Measurements from ENCODE around the gene GGCT.

Gene GGCT

DNA sequence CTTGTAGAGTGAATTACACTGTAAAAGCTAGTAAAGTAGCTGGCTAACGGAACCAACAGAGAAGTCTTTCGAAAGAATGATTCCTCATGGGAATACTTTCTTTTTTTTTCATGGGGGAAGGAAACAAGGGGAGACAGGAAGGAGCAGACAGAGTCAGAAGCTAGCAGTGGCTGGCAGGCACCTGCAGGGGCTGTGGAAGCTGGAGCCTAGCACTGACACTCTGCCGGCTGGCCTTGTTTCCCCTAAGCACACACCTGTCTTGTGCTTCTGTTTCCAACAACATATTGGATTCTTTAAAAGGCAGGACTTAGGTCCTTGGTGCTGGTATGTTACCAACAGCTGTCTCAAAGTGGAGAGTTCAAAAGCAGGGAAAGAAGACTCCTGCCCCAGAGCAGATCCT, 50.7 kb downstream of the GGCT start:
- TF ChIP-seq CTCF (IDR thresholded peaks at IDR 0.05; ENCODE audit: insufficient read depth, low read length, poor library complexity, severe bottlenecking) (no peak), EZH2phosphoT487 (conservative IDR thresholded peaks at IDR 0.05; ENCODE audit: low read length) (no peak)
- Histone ChIP-seq H3K9me2 (replicated peaks; ENCODE audit: insufficient read depth, low read length) (no peaks in the 10 kb centered on the region), H3K9me3 (ENCODE audit: insufficient read depth, low read length) (no peaks in the 10 kb centered on the region), H3K27me3 (ENCODE audit: low read length) (no peaks in the 10 kb centered on the region), H3K4me2 (ENCODE audit: low read depth, low read length, poor library complexity, severe bottlenecking) (no peak overlapping the region), H2AFZ (ENCODE audit: low read depth, low read length, severe bottlenecking) (no peak overlapping the region), H3K79me2 (ENCODE audit: insufficient read depth, low read length) (no peaks in the 10 kb centered on the region), H3K4me3 (ENCODE audit: insufficient read depth, low read length, poor library complexity, severe bottlenecking) (no peak overlapping the region), H3K27ac (ENCODE audit: low read depth, low read length) (no peak overlapping the region), H3K9ac (ENCODE audit: low read length) (no peak overlapping the region), H3K36me3 (ENCODE audit: low read length) (no peaks in the 10 kb centered on the region), H3F3A (ENCODE audit: insufficient read depth) (no peaks in the 10 kb centered on the region), H4K20me1 (ENCODE audit: low read depth, low read length) (no peaks in the 10 kb centered on the region)

- Histone ChIP-seq H3K9me2 (replicated peaks; ENCODE audit: insufficient read depth, low read length) (no peaks in the 10 kb centered on the region), H3K4me2 (ENCODE audit: low read depth, low read length, poor library complexity, severe bottlenecking) (no peak overlapping the region), H3K9me3 (ENCODE audit: insufficient read depth, low read length) (no peaks in the 10 kb centered on the region), H3K4me3 (ENCODE audit: insufficient read depth, low read length, poor library complexity, severe bottlenecking) (no peak overlapping the region), H4K20me1 (ENCODE audit: low read depth, low read length) (no peaks in the 10 kb centered on the region), H3K79me2 (ENCODE audit: insufficient read depth, low read length) (no peaks in the 10 kb centered on the region), H2AFZ (ENCODE audit: low read depth, low read length, severe bottlenecking) (no peak overlapping the region), H3K9ac (ENCODE audit: low read length) (no peak overlapping the region), H3F3A (ENCODE audit: insufficient read depth) (no peaks in the 10 kb centered on the region), H3K27me3 (ENCODE audit: low read length) (no peaks in the 10 kb centered on the region), H3K36me3 (ENCODE audit: low read length) (no peaks in the 10 kb centered on the region), H3K27ac (ENCODE audit: low read depth, low read length) (no peak overlapping the region)
- no peak for TF ChIP-seq EZH2phosphoT487 (conservative IDR thresholded peaks at IDR 0.05; ENCODE audit: low read length)
- no peak for TF ChIP-seq CTCF (IDR thresholded peaks at IDR 0.05; ENCODE audit: insufficient read depth, low read length, poor library complexity, severe bottlenecking)
Observed at GRCh38 chr7:30453016-30453415, 51.6 kb downstream of the GGCT start.

- Histone ChIP-seq H2AFZ (ENCODE audit: low read depth, low read length, severe bottlenecking) (no peak overlapping the region), H3K9me2 (replicated peaks; ENCODE audit: insufficient read depth, low read length) (no peaks in the 10 kb centered on the region), H3K36me3 (ENCODE audit: low read length) (no peaks in the 10 kb centered on the region), H3K4me3 (ENCODE audit: insufficient read depth, low read length, poor library complexity, severe bottlenecking) (no peak overlapping the region), H3K27ac (ENCODE audit: low read depth, low read length) (no peak overlapping the region), H3K9ac (ENCODE audit: low read length) (no peak overlapping the region), H3K79me2 (ENCODE audit: insufficient read depth, low read length) (no peaks in the 10 kb centered on the region), H3K27me3 (ENCODE audit: low read length) (no peaks in the 10 kb centered on the region), H3K9me3 (ENCODE audit: insufficient read depth, low read length) (no peaks in the 10 kb centered on the region), H3K4me2 (ENCODE audit: low read depth, low read length, poor library complexity, severe bottlenecking) (no peak overlapping the region), H3F3A (ENCODE audit: insufficient read depth) (no peaks in the 10 kb centered on the region), H4K20me1 (ENCODE audit: low read depth, low read length) (no peaks in the 10 kb centered on the region)
- TF ChIP-seq EZH2phosphoT487 (conservative IDR thresholded peaks at IDR 0.05; ENCODE audit: low read length) = no peak
- no peak for TF ChIP-seq CTCF (IDR thresholded peaks at IDR 0.05; ENCODE audit: insufficient read depth, low read length, poor library complexity, severe bottlenecking)
Observed at GRCh38 chr7:30452280-30452930, 52.2 kb downstream of the GGCT start.
